ENCODE measurements around the gene CLDN1.

CLDN1 gene

GRCh38 chr3:190302212-190302867 lies 19.9 kb downstream of the CLDN1 start:
- Histone ChIP-seq H2AFZ (ENCODE audit: low read length) (no peak overlapping the region), H3K79me2 (ENCODE audit: low read length) (no peaks in the 10 kb centered on the region), H3K4me1 (ENCODE audit: low read length) (no peaks in the 10 kb centered on the region), H3K4me2 (ENCODE audit: low read depth, low read length) (no peak overlapping the region), H4K20me1 (ENCODE audit: insufficient read depth, low read length) (no peaks in the 10 kb centered on the region), H3K9ac (ENCODE audit: low read length) (no peak overlapping the region), H3K4me3 (ENCODE audit: low read length) (no peak overlapping the region), H3K9me3 (replicated peaks; ENCODE audit: insufficient read depth, low read length) (no peaks in the 10 kb centered on the region), H3K27ac (ENCODE audit: low read length) (no peak overlapping the region), H3K27me3 (replicated peaks; ENCODE audit: insufficient read depth, low read length) (no peaks in the 10 kb centered on the region), H3K9me2 (replicated peaks; ENCODE audit: insufficient read depth, low read length) (no peaks in the 10 kb centered on the region), H3K36me3 (replicated peaks; ENCODE audit: insufficient read depth, low read length) (no peaks in the 10 kb centered on the region), H3F3A (ENCODE audit: insufficient read depth, low read length) (no peaks in the 10 kb centered on the region)
- no peak for DNase-seq
- TF ChIP-seq, protein P1, sequence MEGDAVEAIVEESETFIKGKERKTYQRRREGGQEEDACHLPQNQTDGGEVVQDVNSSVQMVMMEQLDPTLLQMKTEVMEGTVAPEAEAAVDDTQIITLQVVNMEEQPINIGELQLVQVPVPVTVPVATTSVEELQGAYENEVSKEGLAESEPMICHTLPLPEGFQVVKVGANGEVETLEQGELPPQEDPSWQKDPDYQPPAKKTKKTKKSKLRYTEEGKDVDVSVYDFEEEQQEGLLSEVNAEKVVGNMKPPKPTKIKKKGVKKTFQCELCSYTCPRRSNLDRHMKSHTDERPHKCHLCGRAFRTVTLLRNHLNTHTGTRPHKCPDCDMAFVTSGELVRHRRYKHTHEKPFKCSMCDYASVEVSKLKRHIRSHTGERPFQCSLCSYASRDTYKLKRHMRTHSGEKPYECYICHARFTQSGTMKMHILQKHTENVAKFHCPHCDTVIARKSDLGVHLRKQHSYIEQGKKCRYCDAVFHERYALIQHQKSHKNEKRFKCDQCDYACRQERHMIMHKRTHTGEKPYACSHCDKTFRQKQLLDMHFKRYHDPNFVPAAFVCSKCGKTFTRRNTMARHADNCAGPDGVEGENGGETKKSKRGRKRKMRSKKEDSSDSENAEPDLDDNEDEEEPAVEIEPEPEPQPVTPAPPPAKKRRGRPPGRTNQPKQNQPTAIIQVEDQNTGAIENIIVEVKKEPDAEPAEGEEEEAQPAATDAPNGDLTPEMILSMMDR (IDR thresholded peaks at IDR 0.05; ENCODE audit: low read length) = no peak
- TF ChIP-seq EZH2 (optimal IDR thresholded peaks at IDR 0.05; ENCODE audit: low read depth, low read length) (no peak), EZH2phosphoT487 (IDR thresholded peaks at IDR 0.05; ENCODE audit: low read length) (no peak)

DNA sequence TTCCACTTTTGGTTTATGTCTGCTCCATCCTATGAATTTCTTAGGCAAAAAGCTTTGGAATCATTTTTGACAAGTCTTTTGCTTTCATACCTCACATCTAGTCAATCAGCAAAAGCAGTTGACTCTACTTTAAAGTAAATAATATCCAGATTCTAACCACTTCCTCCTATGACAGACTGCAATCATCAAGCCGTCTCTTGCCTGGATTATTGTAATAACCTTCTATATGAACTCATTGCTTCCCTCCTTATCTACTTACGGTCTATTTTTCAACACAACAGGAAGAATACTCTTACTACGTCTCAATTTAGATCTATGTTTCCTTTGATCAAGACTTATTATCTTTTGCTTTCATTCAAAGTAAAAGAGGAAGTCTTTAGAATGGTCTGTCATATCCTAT lies 20.7 kb downstream of the CLDN1 start:
- Histone ChIP-seq H3K9ac (ENCODE audit: low read length) (no peak overlapping the region), H3K4me3 (ENCODE audit: low read length) (no peak overlapping the region), H3K4me2 (ENCODE audit: low read depth, low read length) (no peak overlapping the region), H3K4me1 (ENCODE audit: low read length) (no peaks in the 10 kb centered on the region), H3K27me3 (replicated peaks; ENCODE audit: insufficient read depth, low read length) (no peaks in the 10 kb centered on the region), H3K27ac (ENCODE audit: low read length) (no peak overlapping the region), H3K79me2 (ENCODE audit: low read length) (no peaks in the 10 kb centered on the region), H4K20me1 (ENCODE audit: insufficient read depth, low read length) (no peaks in the 10 kb centered on the region), H3K36me3 (replicated peaks; ENCODE audit: insufficient read depth, low read length) (no peaks in the 10 kb centered on the region), H3F3A (ENCODE audit: insufficient read depth, low read length) (no peaks in the 10 kb centered on the region), H2AFZ (ENCODE audit: low read length) (no peak overlapping the region), H3K9me3 (replicated peaks; ENCODE audit: insufficient read depth, low read length) (no peaks in the 10 kb centered on the region), H3K9me2 (replicated peaks; ENCODE audit: insufficient read depth, low read length) (no peaks in the 10 kb centered on the region)
- DNase-seq = no peak
- TF ChIP-seq, protein P1 (IDR thresholded peaks at IDR 0.05; ENCODE audit: low read length) = no peak
- TF ChIP-seq EZH2 (optimal IDR thresholded peaks at IDR 0.05; ENCODE audit: low read depth, low read length) (no peak), EZH2phosphoT487 (IDR thresholded peaks at IDR 0.05; ENCODE audit: low read length) (no peak)

DNA sequence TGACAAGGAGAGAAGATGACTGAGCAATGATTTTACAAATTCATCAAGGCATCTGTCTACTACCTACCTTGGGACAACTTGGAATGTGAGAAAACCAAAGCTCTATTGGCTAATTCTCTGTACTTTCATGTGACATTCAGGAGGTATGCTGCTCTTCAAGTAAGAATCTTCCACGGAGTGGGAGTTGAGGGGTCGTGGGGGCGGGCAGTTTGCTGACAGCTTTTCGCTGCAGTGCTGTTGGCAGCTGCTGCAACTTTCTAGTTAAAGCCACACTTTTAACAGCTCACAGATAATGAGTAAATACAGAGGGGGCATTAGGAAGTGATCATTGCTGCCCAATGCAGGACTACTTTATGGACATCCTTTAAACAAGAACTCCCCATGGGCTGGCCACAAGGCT lies 22.3 kb downstream of the CLDN1 start:
- TF ChIP-seq EZH2 (optimal IDR thresholded peaks at IDR 0.05; ENCODE audit: low read depth, low read length) (no peak), EZH2phosphoT487 (IDR thresholded peaks at IDR 0.05; ENCODE audit: low read length) (no peak)
- TF ChIP-seq, protein P1 (IDR thresholded peaks at IDR 0.05; ENCODE audit: low read length) = no peak
- no peaks in the 10 kb centered on the region for H3K9me3 ChIP-seq (replicated peaks; ENCODE audit: insufficient read depth, low read length)
- no peaks in the 10 kb centered on the region for H3K4me1 ChIP-seq (ENCODE audit: low read length)

More for the DNA sequence above, 22.3 kb downstream of the CLDN1 start:
- Histone ChIP-seq H3K4me2 (ENCODE audit: low read depth, low read length) (no peak overlapping the region), H3K9me2 (replicated peaks; ENCODE audit: insufficient read depth, low read length) (no peaks in the 10 kb centered on the region), H3K79me2 (ENCODE audit: low read length) (no peaks in the 10 kb centered on the region), H2AFZ (ENCODE audit: low read length) (no peak overlapping the region), H4K20me1 (ENCODE audit: insufficient read depth, low read length) (no peaks in the 10 kb centered on the region), H3K36me3 (replicated peaks; ENCODE audit: insufficient read depth, low read length) (no peaks in the 10 kb centered on the region), H3F3A (ENCODE audit: insufficient read depth, low read length) (no peaks in the 10 kb centered on the region), H3K9ac (ENCODE audit: low read length) (no peak overlapping the region), H3K4me3 (ENCODE audit: low read length) (no peak overlapping the region), H3K27me3 (replicated peaks; ENCODE audit: insufficient read depth, low read length) (no peaks in the 10 kb centered on the region), H3K27ac (ENCODE audit: low read length) (no peak overlapping the region)
- no peak for DNase-seq

All from MM.1S (cell line).